Progenitor cell of endocrine pancreas (in vitro differentiated cells): Measurements from ENCODE around the gene KIF21B. TPM values are rescaled to one million over a fixed set of nuclear protein-coding genes. Genes with fewer than 3 reads are reported as not detected.

Experiments
- DNase-seq: peaks from one replicate; pipeline ENCODE4 v3.0.0; 2021; ENCODE audit warnings: low spot score; ENCODE audit not compliant: unreplicated experiment
- H3K27ac Mint-ChIP-seq: 2 replicates; pipeline ENCODE4 v1.8.0; 2021; ENCODE audit warnings: mild to moderate bottlenecking, moderate library complexity, mixed read lengths
- H3K27me3 Mint-ChIP-seq: 2 replicates; pipeline ENCODE4 v1.8.0; 2021; ENCODE audit warnings: mixed read lengths
- H3K36me3 Mint-ChIP-seq: 2 replicates; pipeline ENCODE4 v1.8.0; 2022; ENCODE audit warnings: mixed read lengths; ENCODE audit not compliant: insufficient read depth
- H3K4me1 Mint-ChIP-seq: 2 replicates; pipeline ENCODE4 v1.8.0; 2021; ENCODE audit warnings: low read depth, mixed read lengths
- H3K4me3 Mint-ChIP-seq: 2 replicates; pipeline ENCODE4 v1.8.0; 2021; ENCODE audit warnings: low read depth, mild to moderate bottlenecking, moderate library complexity, mixed read lengths
- H3K9me3 Mint-ChIP-seq: 2 replicates; pipeline ENCODE4 v1.8.0; 2021; ENCODE audit warnings: low read depth, mixed read lengths
- total RNA-seq: library from RNA; stranded (reverse); gene quantifications from 2 replicates; pipeline ENCODE4 v1.2.1, GENCODE V29; 2021
- TF ChIP-seq, protein P1 (sequence below): fragments of 200-600 bp; sonication (generic); IDR thresholded peaks from one replicate; pipeline ENCODE4 v1.5.0; 2021; ENCODE audit warnings: antibody characterized with exemption, mild to moderate bottlenecking; ENCODE audit not compliant: unreplicated experiment

The KIF21B gene
- total RNA-seq, 1 donor from 2014 or later: 11.4 TPM

DNA sequence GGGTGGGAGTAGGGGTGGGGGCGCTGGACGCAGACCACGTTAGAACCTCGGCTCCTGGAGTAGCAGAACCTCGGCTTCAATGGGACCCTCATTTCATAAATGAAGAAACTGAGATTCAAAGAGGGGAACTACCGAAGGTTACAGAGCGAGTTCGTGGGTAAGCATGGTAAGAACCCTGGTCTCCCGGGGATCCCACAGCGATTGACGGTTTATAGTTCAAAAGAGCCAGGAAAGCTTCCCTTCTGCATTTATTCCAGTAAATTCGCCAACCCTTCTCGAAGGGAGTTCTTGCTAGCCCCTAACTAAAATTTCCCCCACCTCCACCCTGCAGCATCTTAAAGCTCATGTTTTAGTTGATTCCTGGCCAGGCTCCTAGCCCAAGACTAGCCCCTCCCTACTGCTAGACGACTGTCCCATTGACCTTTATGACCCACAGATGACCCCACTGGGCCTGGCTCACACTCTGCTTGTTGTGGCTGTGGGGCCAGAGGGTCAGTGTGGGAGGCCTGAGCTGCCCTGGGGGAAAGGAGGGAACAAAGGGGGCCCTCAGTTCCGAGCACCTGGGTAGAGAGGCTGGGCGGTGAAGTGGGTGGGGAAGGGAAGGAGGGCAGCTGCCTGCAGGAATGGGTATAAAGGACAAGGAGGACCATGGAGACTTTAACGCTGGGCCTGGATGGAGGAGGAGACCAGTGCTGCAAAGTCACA lies 558 bp upstream of the KIF21B start:
- H3K36me3 Mint-ChIP-seq: no peaks in the 10 kb centered on the region
- no peak overlapping the region for H3K27ac Mint-ChIP-seq
- H3K9me3 Mint-ChIP-seq: no peaks in the 10 kb centered on the region
- H3K4me1 Mint-ChIP-seq: peaks cover 18% of the 10 kb centered on the region
- H3K4me3 Mint-ChIP-seq: peak overlapping the region; percentile 66
- peaks cover 19% of the 10 kb centered on the region for H3K27me3 Mint-ChIP-seq
- no peak for DNase-seq
- TF ChIP-seq, protein P1, sequence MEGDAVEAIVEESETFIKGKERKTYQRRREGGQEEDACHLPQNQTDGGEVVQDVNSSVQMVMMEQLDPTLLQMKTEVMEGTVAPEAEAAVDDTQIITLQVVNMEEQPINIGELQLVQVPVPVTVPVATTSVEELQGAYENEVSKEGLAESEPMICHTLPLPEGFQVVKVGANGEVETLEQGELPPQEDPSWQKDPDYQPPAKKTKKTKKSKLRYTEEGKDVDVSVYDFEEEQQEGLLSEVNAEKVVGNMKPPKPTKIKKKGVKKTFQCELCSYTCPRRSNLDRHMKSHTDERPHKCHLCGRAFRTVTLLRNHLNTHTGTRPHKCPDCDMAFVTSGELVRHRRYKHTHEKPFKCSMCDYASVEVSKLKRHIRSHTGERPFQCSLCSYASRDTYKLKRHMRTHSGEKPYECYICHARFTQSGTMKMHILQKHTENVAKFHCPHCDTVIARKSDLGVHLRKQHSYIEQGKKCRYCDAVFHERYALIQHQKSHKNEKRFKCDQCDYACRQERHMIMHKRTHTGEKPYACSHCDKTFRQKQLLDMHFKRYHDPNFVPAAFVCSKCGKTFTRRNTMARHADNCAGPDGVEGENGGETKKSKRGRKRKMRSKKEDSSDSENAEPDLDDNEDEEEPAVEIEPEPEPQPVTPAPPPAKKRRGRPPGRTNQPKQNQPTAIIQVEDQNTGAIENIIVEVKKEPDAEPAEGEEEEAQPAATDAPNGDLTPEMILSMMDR: no peak

DNA sequence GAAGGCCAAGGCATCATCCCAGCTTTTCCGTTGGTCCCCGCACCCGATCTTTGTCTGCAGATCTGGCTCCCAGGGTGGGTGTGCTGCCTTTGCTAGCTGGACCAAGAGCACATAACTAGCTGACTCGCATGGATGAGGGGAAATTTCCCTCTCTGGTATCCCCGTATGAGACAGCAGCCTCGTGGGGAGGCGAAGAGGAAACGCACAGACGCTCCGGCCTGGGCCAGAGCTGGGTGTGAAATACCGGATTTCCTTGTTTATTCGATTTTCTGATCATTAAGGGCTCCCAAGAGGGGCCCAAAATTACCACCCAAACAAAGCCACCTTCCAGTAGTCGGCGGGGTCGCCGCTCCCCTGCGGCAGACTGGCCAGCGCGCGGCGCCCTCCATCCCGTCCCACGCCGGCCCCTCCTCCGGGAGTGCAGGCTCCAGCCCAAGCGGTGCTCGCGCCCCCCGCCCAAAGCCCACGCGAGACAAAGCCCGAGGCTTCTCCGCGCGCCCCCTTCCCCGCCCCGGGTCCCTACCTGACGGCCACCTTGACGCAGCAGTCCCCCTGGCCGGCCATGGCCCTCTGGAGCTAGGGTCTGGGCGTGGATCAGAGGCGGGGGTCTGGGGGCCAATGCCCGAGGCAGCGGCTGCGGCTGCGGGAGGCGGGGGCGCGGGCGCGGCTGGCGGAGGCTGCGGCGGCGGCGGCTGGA lies 546 bp downstream of the KIF21B start:
- peak overlapping the region; percentile 75 for H3K4me3 Mint-ChIP-seq
- peak overlapping the region; percentile 46 for H3K27ac Mint-ChIP-seq
- H3K36me3 Mint-ChIP-seq: no peaks in the 10 kb centered on the region
- peaks cover 19% of the 10 kb centered on the region for H3K27me3 Mint-ChIP-seq
- peaks cover 18% of the 10 kb centered on the region for H3K4me1 Mint-ChIP-seq
- TF ChIP-seq, protein P1: no peak
- DNase-seq: peak; percentile 31
- H3K9me3 Mint-ChIP-seq: no peaks in the 10 kb centered on the region

DNA sequence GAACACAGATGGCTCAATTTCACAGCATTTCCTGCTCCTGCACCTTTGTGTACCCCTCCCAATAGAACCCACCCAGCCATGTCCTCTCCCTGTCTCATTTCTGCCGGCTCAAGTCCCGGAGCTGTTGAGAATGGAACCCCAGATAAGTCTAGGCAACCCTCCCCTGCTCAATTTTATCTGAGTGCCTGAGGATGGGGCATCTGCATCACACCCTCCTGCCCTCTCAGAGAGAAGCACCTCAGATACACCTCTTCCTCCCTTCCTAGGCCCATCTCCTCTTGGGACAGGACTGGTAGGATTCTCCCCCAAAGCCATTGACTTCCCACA lies 1.1 kb downstream of the KIF21B start:
- DNase-seq: no peak
- Mint-ChIP-seq H3K27me3 (peaks cover 19% of the 10 kb centered on the region), H3K4me3 (peak overlapping the region; percentile 75), H3K36me3 (no peaks in the 10 kb centered on the region), H3K9me3 (no peaks in the 10 kb centered on the region), H3K4me1 (peaks cover 18% of the 10 kb centered on the region), H3K27ac (no peak overlapping the region)
- TF ChIP-seq, protein P1: no peak

DNA sequence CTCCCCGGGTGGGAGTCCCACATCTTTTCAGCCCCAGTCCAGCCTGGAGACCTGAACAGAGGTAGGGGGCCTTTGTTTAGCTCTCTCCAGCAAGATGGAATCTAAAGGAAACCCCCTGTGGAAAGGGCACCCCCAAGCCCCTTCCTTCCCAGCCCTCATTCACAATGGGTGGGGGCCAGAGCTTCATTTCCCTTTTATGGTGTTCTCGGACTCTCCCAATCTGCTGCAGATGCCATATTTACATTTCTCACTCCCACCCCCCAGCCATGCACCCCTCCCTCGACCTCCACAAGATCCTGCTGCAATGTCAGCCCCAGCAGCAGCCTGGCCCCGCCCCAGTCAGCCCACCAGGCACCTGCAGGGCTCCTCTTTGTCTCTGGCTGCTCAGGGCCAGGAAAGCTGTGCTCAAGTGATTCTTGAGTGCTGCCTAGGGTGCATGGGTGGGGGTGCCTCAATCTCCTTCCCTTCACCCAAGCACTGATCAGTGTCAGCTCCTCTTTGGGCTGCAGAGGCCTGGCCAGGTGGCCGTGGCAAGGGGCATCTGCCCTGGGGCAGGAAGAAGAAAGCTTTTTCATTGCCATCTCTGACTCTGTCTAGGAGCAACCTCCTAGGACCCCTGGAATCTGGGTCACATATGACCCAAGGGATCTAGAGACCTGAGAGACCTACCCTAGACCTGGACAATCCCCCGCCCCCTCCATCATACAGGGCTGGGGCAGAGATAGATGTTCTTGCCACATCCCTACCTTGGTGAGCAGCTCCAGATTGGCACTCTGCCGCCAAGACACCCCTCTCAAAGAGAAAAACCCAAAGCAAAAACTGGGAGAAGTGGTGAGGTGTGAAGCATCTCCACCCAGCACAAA lies 1.7 kb downstream of the KIF21B start:
- H3K9me3 Mint-ChIP-seq: no peaks in the 10 kb centered on the region
- TF ChIP-seq, protein P1: no peak
- peak overlapping the region; percentile 75 for H3K4me3 Mint-ChIP-seq
- H3K27me3 Mint-ChIP-seq: peaks cover 18% of the 10 kb centered on the region
- H3K27ac Mint-ChIP-seq: no peak overlapping the region
- no peaks in the 10 kb centered on the region for H3K36me3 Mint-ChIP-seq
- DNase-seq: no peak
- H3K4me1 Mint-ChIP-seq: peaks cover 18% of the 10 kb centered on the region
